H1 (cell line): ENCODE results near the gene RNF183. TPM values are rescaled to one million over a fixed set of nuclear protein-coding genes. Genes with fewer than 3 reads are reported as not detected.

ENCODE experiments used
- CTCF ChIA-PET: fragments of 300-600 bp; sonication (Branson Sonifier 250); formaldehyde crosslinking; loops from one replicate; lab custom pipeline; 2021; ENCODE audit not compliant: partially characterized antibody; lab: Charles Lee
- POLR2A ChIA-PET: fragments of 300-600 bp; sonication (Branson Sonifier 250); formaldehyde crosslinking; loops from one replicate; lab custom pipeline; 2021; ENCODE audit warnings: inconsistent platforms; ENCODE audit not compliant: partially characterized antibody; lab: Charles Lee
- DNase-seq, 2 experiments: peaks; one replicate each; pipeline versions ENCODE4 v3.0.0 to v3.0.0-alpha.2; 2010 to 2022; ENCODE audit warnings: low spot score in 2 of 2, low read depth in 1 of 2, mixed read lengths in 1 of 2
- FAIRE-seq: peaks from 2 replicates; lab custom pipeline; 2011; peaks lifted over from hg19 to GRCh38; lab: Jason Lieb, UNC
- H2AFZ ChIP-seq: 2 replicates; pipeline ENCODE4 v1.8.1; 2012; ENCODE audit warnings: low read length, inconsistent platforms
- H2AK5ac ChIP-seq: 2 replicates; pipeline ENCODE4 v1.6.1; 2013; ENCODE audit warnings: low read depth, low read length
- H2BK120ac ChIP-seq: replicated peaks from 2 replicates; pipeline ENCODE3; 2013; ENCODE audit warnings: low read depth, low read length, inconsistent platforms
- H2BK12ac ChIP-seq: 2 replicates; pipeline ENCODE4 v1.6.1; 2013; ENCODE audit warnings: low read depth, low read length
- H2BK15ac ChIP-seq: 2 replicates; pipeline ENCODE4 v1.6.1; 2013; ENCODE audit warnings: low read length
- H2BK20ac ChIP-seq: 2 replicates; pipeline ENCODE4 v1.6.1; 2013; ENCODE audit warnings: low read length
- H2BK5ac ChIP-seq: 2 replicates; pipeline ENCODE4 v1.6.1; 2013; ENCODE audit warnings: low read depth, low read length
- H3K14ac ChIP-seq: 2 replicates; pipeline ENCODE4 v1.6.1; 2013; ENCODE audit warnings: inconsistent platforms; ENCODE audit not compliant: insufficient read length
- H3K18ac ChIP-seq: 2 replicates; pipeline ENCODE4 v1.6.1; 2013; ENCODE audit warnings: low read length; ENCODE audit errors: extremely low read depth
- H3K23ac ChIP-seq: 2 replicates; pipeline ENCODE4 v1.6.1; 2013; ENCODE audit warnings: inconsistent platforms; ENCODE audit not compliant: insufficient read length
- H3K23me2 ChIP-seq: 2 replicates; pipeline ENCODE4 v1.6.1; 2013; ENCODE audit warnings: low read depth, low read length
- H3K27ac ChIP-seq: 2 replicates; pipeline ENCODE4 v1.6.1; 2011; ENCODE audit warnings: low read depth, low read length, inconsistent platforms
- H3K27me3 ChIP-seq, 4 experiments: replicated peaks in 1 of 4; 1 replicate in 1 of 4; 2 replicates in 3 of 4; pipeline versions ENCODE4 v1.6.1 to v1.8.1; 2011 to 2013; ENCODE audit warnings: low read length in 3 of 4, mild to moderate bottlenecking in 3 of 4, inconsistent platforms in 2 of 4, mixed read lengths in 2 of 4, moderate library complexity in 1 of 4; ENCODE audit not compliant: control insufficient read depth in 3 of 4, insufficient read depth in 3 of 4; ENCODE audit errors: extremely low read depth in 1 of 4
- H3K36me3 ChIP-seq, 4 experiments: 2 replicates each; pipeline versions ENCODE4 v1.6.1 to v1.8.1; 2011 to 2013; ENCODE audit warnings: mild to moderate bottlenecking in 4 of 4, low read length in 3 of 4, moderate library complexity in 2 of 4, control low read depth in 1 of 4, inconsistent platforms in 1 of 4; ENCODE audit not compliant: insufficient read depth in 4 of 4, control insufficient read depth in 2 of 4
- H3K4ac ChIP-seq: replicated peaks from 2 replicates; pipeline ENCODE3; 2013; ENCODE audit warnings: low read length, low read depth, mixed read lengths, inconsistent platforms; ENCODE audit not compliant: insufficient read length
- H3K4me1 ChIP-seq, 4 experiments: replicated peaks in 1 of 4; 1 replicate in 1 of 4; 2 replicates in 3 of 4; pipeline versions ENCODE4 v1.6.1 to v1.8.1; 2011 to 2013; ENCODE audit warnings: low read length in 3 of 4, inconsistent platforms in 2 of 4, mixed read lengths in 1 of 4; ENCODE audit not compliant: insufficient read depth in 4 of 4, control insufficient read depth in 3 of 4
- H3K4me2 ChIP-seq, 2 experiments: 2 replicates each; pipeline versions ENCODE4 v1.6.1 to v1.8.1; 2011 to 2013; ENCODE audit warnings: low read depth in 2 of 2, low read length in 2 of 2, control low read depth in 1 of 2, inconsistent platforms in 1 of 2, mild to moderate bottlenecking in 1 of 2; ENCODE audit not compliant: insufficient read depth in 1 of 2
- H3K4me3 ChIP-seq, 4 experiments: fragments of 200-600, 300-600 bp in 1 of 4; sonication (generic), shearing (Covaris generic), sonication (Bioruptor Twin) in 1 of 4; 2 replicates each; pipeline versions ENCODE4 v1.5.1 to v1.8.1; 2011 to 2016; ENCODE audit warnings: low read length in 4 of 4, low read depth in 3 of 4, control low read depth in 2 of 4, inconsistent platforms in 2 of 4, mild to moderate bottlenecking in 2 of 4, mixed read lengths in 1 of 4, moderate library complexity in 1 of 4; ENCODE audit not compliant: insufficient read depth in 2 of 4; ENCODE audit errors: extremely low read depth in 1 of 4
- H3K56ac ChIP-seq: replicated peaks from 2 replicates; pipeline ENCODE3; 2013; ENCODE audit warnings: low read depth, mild to moderate bottlenecking, mixed read lengths, low read length, inconsistent platforms; ENCODE audit not compliant: insufficient read length
- H3K79me1 ChIP-seq: 2 replicates; pipeline ENCODE4 v1.6.1; 2013; ENCODE audit warnings: low read depth, low read length, control low read depth
- H3K79me2 ChIP-seq, 2 experiments: 2 replicates each; pipeline versions ENCODE4 v1.6.1 to v1.8.1; 2012 to 2013; ENCODE audit warnings: low read length in 2 of 2, mild to moderate bottlenecking in 2 of 2, inconsistent platforms in 1 of 2; ENCODE audit not compliant: insufficient read depth in 2 of 2, control insufficient read depth in 1 of 2
- H3K9ac ChIP-seq, 4 experiments: replicated peaks in 1 of 4; 1 replicate in 1 of 4; 2 replicates in 3 of 4; pipeline versions ENCODE4 v1.6.1 to v1.8.1; 2011 to 2013; ENCODE audit warnings: low read depth in 3 of 4, low read length in 3 of 4, control low read depth in 2 of 4, mild to moderate bottlenecking in 2 of 4, moderate library complexity in 2 of 4, inconsistent platforms in 1 of 4; ENCODE audit errors: extremely low read depth in 1 of 4
- H3K9me3 ChIP-seq, 2 experiments: 2 replicates each; pipeline versions ENCODE4 v1.6.1 to v1.8.1; 2012 to 2013; ENCODE audit warnings: mild to moderate bottlenecking in 2 of 2, moderate library complexity in 2 of 2, control low read depth in 1 of 2, inconsistent platforms in 1 of 2, low read depth in 1 of 2, low read length in 1 of 2, mixed read lengths in 1 of 2; ENCODE audit not compliant: insufficient read depth in 2 of 2
- H4K20me1 ChIP-seq, 2 experiments: replicated peaks in 1 of 2; 2 replicates each; pipeline versions ENCODE3 to v1.8.1; 2011 to 2013; ENCODE audit warnings: inconsistent platforms in 2 of 2, low read length in 2 of 2, mild to moderate bottlenecking in 1 of 2; ENCODE audit not compliant: insufficient read depth in 2 of 2, control insufficient read depth in 1 of 2
- H4K5ac ChIP-seq: 2 replicates; pipeline ENCODE4 v1.6.1; 2013; ENCODE audit warnings: low read length, low read depth, mixed read lengths, inconsistent platforms; ENCODE audit not compliant: insufficient read length
- H4K8ac ChIP-seq: 2 replicates; pipeline ENCODE4 v1.8.0; 2013; ENCODE audit warnings: mild to moderate bottlenecking, moderate library complexity, low read length, inconsistent platforms; ENCODE audit not compliant: insufficient read depth; ENCODE audit errors: extremely low read depth
- H4K91ac ChIP-seq: replicated peaks from 2 replicates; pipeline ENCODE3; 2013; ENCODE audit warnings: low read length, mixed read lengths, inconsistent platforms; ENCODE audit not compliant: insufficient read length
- EZH2 ChIP-seq: fragments of 200-600 bp; sonication (generic); IDR thresholded peaks from 2 replicates; pipeline ENCODE4 v1.7.1; 2012; ENCODE audit warnings: low read depth, mild to moderate bottlenecking, moderate library complexity, low read length, inconsistent platforms; ENCODE audit not compliant: severe bottlenecking
- GTF2F1 ChIP-seq: IDR thresholded peaks from 2 replicates; pipeline ENCODE4 v1.6.1; 2012; ENCODE audit warnings: low read depth, low read length, improper control_type of control experiment, borderline replicate concordance
- RAD21 ChIP-seq, 2 experiments: IDR thresholded peaks in 1 of 2; conservative IDR thresholded peaks in 1 of 2; 2 replicates each; pipeline ENCODE4 v1.6.1; 2011; ENCODE audit warnings: low read depth in 2 of 2, low read length in 2 of 2, improper control_type of control experiment in 1 of 2, inconsistent platforms in 1 of 2, mild to moderate bottlenecking in 1 of 2, moderate library complexity in 1 of 2
- SIX5 ChIP-seq: IDR thresholded peaks from 2 replicates; pipeline ENCODE4 v1.6.1; 2011; ENCODE audit warnings: mild to moderate bottlenecking, low read depth, low read length
- TCF12 ChIP-seq: IDR thresholded peaks from 2 replicates; pipeline ENCODE4 v1.6.1; 2011; ENCODE audit warnings: low read depth, mild to moderate bottlenecking, low read length
- polyA plus RNA-seq, 7 experiments: library from polyadenylated mRNA; depleted of rRNA in 3 of 7; stranded (reverse) in 5 of 7; unstranded in 2 of 7; fragments of >200 nt in 5 of 7; fragments of 200-250 nt in 2 of 7; gene quantifications; 1 replicate in 5 of 7; 2 replicates in 1 of 7; 4 replicates in 1 of 7; pipeline versions ENCODE4 v1.2.1 to v1.2.3, GENCODE V29; 2011 to 2013; ENCODE audit warnings: missing spikeins in 2 of 7, mixed read lengths in 2 of 7
- total RNA-seq: library from RNA; stranded (reverse); fragmentation: NEBNext Ultra II Directional; extraction: Animal tissue kit (Norgen Biotek cat#: 25700); gene quantifications from 2 replicates; pipeline ENCODE4 v1.2.1, GENCODE V29; 2021

The RNF183 gene
- total and polyA plus RNA-seq, 2 of the 8 experiments (the other 6 are each of a cell fraction or from before 2014, with no cell fraction given): 0.15 TPM; not detected in 1

- no peak overlapping the region for H4K8ac ChIP-seq
- no peaks in the 10 kb centered on the region for H3K9me3 ChIP-seq
- no peak overlapping the region for H3K4me3 ChIP-seq
- H3K23me2 ChIP-seq: no peaks in the 10 kb centered on the region; the same call in 1 of the 2 replicates
- no peak overlapping the region for H3K4ac ChIP-seq
- H2AK5ac ChIP-seq: no peak overlapping the region
- no peaks in the 10 kb centered on the region for H3K36me3 ChIP-seq
- H3K14ac ChIP-seq: no peak overlapping the region
- H3K27me3 ChIP-seq: peaks cover 0 to 2% (median 0%) of the 10 kb centered on the region in 4 experiments; a peak in 2 of 7 replicates
- no peak overlapping the region for H3K23ac ChIP-seq
- H3K4me1 ChIP-seq: no peaks in the 10 kb centered on the region
- H3K79me2 ChIP-seq: no peaks in the 10 kb centered on the region
- no peak overlapping the region for H2BK12ac ChIP-seq
- no peaks in the 10 kb centered on the region for H4K20me1 ChIP-seq
- no peak overlapping the region for H3K18ac ChIP-seq
- H3K4me2 ChIP-seq: no peak overlapping the region
- no peak overlapping the region for H2BK20ac ChIP-seq
- no peaks in the 10 kb centered on the region for H3K79me1 ChIP-seq
- no peak overlapping the region for H2BK120ac ChIP-seq
- H4K91ac ChIP-seq: no peak overlapping the region
- CTCF ChIA-PET: interaction anchor here (0.6 to 1.9 kb wide), 5 partner anchors 16 to 90 kb away, joined by 3 to 4 read pairs (median 3); no protein-coding TSS in a partner anchor
- POLR2A ChIA-PET: interaction anchor here (1.1 kb wide), 1 partner anchor 9 kb away, joined by 3 read pairs; no protein-coding TSS in a partner anchor
- H2BK5ac ChIP-seq: no peak overlapping the region
- TF ChIP-seq GTF2F1 (no peak), EZH2 (no peak), RAD21 (IDR thresholded peaks at IDR 0.05 in 1 of 2, conservative IDR thresholded peaks at IDR 0.05 in 1 of 2; ENCODE audit: low read depth in 2 of 2, low read length in 2 of 2) (no peak), SIX5 (no peak), TCF12 (no peak)
- TF ChIP-seq, all 59 proteins: peak for 0
- FAIRE-seq: no peak
- Histone ChIP-seq H3K56ac (no peak overlapping the region), H2AFZ (no peak overlapping the region), H3K9ac (no peak overlapping the region), H2BK15ac (no peak overlapping the region), H3K27ac (no peak overlapping the region), H4K5ac (no peak overlapping the region)
- DNase-seq: no peak
Observed at GRCh38 chr9:113315231-113315630, 12.1 kb upstream of the RNF183 start.
